Loucy (cell line): ENCODE results near the gene TNFSF8.

Source experiments
- CTCF ChIP-seq: fragments of 200-600 bp; sonication (generic); conservative IDR thresholded peaks from 2 replicates; pipeline ENCODE4 v1.5.1; 2014; ENCODE audit warnings: mild to moderate bottlenecking, antibody characterized with exemption, low read length
- EZH2phosphoT487 ChIP-seq: fragments of 200-600 bp; IDR thresholded peaks from 2 replicates; pipeline ENCODE4 v1.6.1; 2018; ENCODE audit warnings: antibody characterized with exemption, mild to moderate bottlenecking, moderate library complexity, borderline replicate concordance

GRCh38 chr9:114889802-114890224 is 40.6 kb downstream of the TNFSF8 start:
- TF ChIP-seq CTCF (no peak), EZH2phosphoT487 (no peak)
